Measurements from ENCODE around the gene CDS2.
"Not testable (repeated sequence)": the region's sequence is repeated elsewhere in the genome, so short reads cannot be mapped to it uniquely, and the experiment has no call there.

The CDS2 gene

GRCh38 chr20:5126512-5127203 is at the start of gene CDS2:
Gene CDS2 (plus strand): TSS chr20:5127008. CDS start chr20:5127093, 85 bp downstream.
- DNase-seq (ENCODE audit: low read depth), result peak; percentile 92

- no peak for DNase-seq (ENCODE audit: low read depth)
Observed at GRCh38 chr20:5077761-5078387, 48.9 kb upstream of the CDS2 start.

- no peak for DNase-seq (ENCODE audit: low read depth)
Observed at GRCh38 chr20:5078399-5078958, 48.3 kb upstream of the CDS2 start.

GRCh38 chr20:5080384-5080877 is 46.4 kb upstream of the CDS2 start:
- peak; percentile 58 for DNase-seq (ENCODE audit: low read depth)

GRCh38 chr20:5085380-5085779 is 41.4 kb upstream of the CDS2 start:
- no peak for DNase-seq (ENCODE audit: low read depth)

GRCh38 chr20:5088688-5089087 is 38.1 kb upstream of the CDS2 start:
- no peak for DNase-seq (ENCODE audit: low read depth)

DNA sequence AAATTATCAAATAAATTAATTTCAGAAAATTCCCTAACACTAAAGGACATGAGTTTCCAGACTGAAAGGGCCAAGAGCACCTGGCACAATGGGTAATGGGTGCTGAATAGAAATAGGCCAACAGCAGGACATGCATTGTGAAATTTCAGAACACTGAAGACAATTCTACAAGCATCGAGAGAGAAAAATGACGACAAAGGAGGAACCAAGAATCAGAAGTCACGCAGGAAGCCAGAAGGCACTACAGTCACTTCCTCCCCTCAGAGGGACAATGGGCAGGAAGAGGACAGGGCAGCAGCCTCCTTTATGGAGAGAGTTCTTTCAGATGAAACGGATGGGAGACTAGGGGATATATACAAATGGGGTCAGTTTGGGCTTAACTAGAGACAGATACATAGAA is 36.6 kb upstream of the CDS2 start:
- DNase-seq (ENCODE audit: low read depth), result no peak

DNA sequence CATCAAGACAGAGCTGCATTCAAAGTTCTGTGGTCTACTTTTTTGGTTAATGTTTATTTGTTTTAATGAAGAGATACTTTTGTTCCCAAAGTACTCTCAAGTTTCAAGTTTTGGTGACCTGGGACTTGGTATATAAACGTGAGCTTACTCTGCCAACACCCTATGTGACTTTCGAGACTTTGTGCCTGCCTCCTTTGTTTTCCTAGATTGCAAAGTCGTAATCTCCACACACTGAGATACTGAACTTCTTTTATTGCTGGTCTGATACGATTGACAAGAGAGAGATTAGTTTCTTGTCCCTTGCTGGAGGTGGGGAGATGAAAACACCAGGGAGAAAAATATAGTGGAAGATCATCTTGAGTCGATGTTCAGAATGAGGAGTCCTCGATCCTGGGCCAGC is 34.9 kb upstream of the CDS2 start:
- DNase-seq (ENCODE audit: low read depth), result no peak

DNA sequence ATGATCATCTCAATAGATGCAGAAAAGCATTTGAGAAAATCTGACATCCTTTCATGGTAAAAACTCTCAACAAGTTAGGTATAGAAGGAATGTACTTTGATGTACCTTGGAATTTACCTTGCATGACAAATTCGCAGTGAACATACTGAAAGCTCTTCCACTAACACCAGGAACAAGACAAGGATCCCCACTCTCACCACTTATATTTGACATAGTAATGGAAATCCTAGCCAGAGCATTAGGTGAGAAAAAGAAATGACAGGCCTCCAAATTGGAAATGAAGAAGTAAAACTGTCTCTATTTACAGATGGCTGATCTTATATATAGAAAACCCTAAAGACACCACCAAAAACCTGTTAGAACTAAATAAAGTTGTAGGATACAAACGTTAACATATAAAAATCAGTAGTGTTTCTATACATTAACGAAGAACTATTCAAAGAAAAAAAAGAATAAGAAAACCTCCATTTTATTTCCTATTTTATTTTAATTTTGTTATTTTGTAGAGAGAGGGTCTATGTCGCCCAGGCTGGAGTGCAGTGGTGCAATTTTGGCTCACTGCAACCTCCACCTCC is 34.0 kb upstream of the CDS2 start:
- no peak for DNase-seq (ENCODE audit: low read depth)

GRCh38 chr20:5095454-5095853 is 31.4 kb upstream of the CDS2 start:
- DNase-seq (ENCODE audit: low read depth), result no peak

DNA sequence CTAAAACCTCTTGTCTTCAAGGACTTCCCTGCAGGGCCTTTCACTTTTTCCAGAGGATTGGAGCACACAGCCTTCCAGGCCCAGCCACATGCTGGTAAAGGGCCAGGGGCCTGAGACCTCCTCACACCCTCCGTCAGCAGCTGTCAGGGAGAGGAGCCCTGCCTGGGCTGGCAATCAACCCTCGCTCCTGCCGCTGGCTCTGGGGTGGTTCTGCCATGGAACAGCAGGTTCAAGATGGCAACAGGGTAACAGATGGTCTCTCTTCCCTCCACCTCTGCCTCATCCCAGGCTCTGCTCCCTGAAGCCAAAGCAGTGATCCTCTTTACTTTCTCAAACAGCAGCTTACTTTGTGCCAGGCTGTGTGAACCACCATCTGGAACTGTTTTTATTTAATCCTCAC is 30.9 kb upstream of the CDS2 start:
- no peak for DNase-seq (ENCODE audit: low read depth)

- DNase-seq (ENCODE audit: low read depth), result no peak
Observed at GRCh38 chr20:5096463-5096862, 30.3 kb upstream of the CDS2 start.

DNA sequence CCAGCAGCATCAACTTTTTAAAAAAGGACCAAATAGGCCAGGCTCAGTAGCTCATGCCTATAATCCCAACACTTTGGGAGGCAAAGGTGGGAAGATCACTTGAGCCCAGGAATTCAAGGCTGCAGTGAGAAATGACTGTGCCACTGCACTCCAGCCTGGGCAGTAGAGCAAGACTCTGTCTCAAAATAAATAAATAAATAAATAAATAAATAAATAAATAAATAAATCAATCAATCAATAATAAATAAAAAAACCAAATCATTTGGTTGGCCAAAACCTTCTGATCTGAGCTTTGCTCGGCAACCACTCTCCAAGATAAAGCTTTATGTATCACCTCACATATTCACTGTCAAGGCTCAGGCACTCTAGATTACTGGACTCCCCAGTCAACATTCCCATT is 27.8 kb upstream of the CDS2 start:
- not testable (repeated sequence) for DNase-seq (ENCODE audit: low read depth)

GRCh38 chr20:5099909-5100308 is 26.9 kb upstream of the CDS2 start:
- DNase-seq (ENCODE audit: low read depth), result not testable (repeated sequence)

DNA sequence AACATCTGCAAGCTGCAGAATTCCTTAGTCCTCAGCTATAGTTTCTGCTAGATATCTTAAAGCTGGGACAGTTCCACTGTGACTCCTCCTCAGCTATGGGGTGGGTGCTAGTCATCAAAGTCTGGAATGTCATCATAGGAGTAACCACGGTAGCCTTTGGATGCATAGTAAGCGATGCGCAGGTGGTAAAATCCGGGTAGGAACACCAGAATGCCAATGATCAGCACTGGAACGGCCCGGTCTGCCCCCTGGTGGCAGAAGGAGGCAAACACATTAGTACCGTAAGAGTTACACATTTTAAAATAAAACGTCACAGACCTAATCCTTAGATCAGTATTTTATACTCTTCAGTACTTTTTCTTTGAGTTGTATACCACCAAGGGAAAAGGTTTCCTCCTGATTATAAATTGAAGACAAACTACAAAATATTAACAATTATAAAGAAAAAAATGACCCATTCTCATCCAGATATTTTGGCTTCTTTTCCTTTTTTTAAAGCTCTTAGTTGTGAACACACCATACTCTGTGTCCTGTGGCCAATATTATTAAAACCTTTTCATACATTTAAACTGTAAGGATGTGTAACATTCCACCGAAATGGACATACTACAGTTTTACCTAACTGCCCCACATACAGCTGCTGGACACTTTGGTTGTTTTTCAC is 26.0 kb upstream of the CDS2 start:
- peak; percentile 8 for DNase-seq (ENCODE audit: low read depth)

DNA sequence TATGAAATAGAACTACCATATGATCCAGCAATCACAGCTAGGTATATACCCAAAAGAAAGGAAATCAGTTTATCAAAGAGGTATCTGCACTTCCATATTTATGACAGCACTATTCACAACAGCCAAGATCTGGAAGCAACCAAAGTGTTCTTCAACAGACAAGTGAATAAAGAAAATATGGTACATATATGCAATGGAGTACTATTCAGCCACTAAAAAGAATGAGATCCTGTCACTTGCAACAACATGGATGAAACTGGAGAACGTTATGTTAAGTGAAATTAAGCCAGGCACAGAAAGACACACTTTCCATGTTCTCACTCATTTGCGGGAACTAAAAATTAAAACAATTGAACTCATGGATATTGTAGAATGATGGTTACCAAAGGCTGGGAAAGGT is 22.3 kb upstream of the CDS2 start:
- DNase-seq (ENCODE audit: low read depth), result no peak

GRCh38 chr20:5109276-5109675 is 17.5 kb upstream of the CDS2 start:
- DNase-seq (ENCODE audit: low read depth), result no peak

- DNase-seq (ENCODE audit: low read depth), result no peak
Observed at GRCh38 chr20:5113615-5113986, 13.2 kb upstream of the CDS2 start.

GRCh38 chr20:5114403-5114802 is 12.4 kb upstream of the CDS2 start:
- no peak for DNase-seq (ENCODE audit: low read depth)

DNA sequence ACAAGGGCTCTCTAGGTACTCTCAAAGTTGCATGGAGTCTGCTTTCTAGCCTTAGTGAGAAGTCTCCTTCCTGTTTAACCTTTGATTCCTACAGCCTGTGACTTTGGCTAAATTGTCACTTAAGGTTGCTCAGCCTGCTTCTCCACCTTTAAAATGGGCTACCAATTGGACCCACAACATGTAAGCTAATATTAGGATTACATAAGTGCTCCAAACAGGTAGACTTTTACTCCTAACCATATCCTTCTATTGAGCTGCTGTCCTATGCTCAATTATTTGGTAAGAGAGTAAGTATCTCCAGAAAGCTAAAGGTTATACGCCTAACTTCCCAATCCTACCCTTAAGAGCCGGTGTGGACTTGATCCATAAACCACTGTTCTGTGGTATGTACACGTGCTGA is 9.9 kb upstream of the CDS2 start:
- no peak for DNase-seq (ENCODE audit: low read depth)

DNA sequence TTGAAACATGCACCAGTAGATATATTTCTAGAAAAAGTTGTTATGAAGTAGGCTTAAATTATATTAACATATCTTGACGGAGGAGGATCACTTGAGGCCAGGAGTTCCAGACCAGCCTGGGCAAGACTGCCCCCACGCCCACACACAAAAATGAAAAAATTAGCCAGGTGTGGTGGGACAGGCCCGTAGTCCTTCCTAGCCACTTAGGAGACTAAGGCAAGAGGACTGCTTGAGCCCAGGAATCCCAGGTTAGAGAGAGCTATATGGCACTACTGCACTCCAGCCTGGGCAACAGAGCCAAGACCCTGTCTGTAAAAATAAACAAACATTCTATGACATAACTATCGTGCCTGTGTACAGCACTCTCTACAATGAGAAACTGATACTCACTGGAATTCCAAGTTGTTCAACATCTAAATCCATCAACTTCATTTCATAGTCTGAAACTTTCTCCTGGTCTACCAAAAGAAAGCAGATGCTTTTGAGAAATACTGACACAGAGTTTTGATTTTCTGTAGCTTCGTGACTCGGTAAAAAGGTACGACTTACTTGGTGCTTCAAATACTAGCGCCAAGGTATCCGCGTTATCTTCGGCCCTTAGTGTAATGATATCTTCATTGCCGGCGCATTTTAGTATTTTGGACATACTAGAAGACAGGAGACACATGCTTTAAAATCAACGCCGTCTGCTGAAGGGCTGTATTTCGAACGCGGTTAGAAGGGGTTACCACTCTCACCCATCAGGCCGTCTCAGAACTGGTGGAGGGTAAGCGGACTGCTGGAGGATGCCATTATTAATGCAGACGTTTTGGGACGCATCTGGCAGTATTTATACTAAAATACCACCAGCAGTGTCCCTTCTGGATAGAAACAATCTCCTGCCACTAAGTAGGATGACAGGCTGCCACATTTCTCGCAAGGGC is 8.3 kb upstream of the CDS2 start:
- DNase-seq (ENCODE audit: low read depth), result no peak

DNA sequence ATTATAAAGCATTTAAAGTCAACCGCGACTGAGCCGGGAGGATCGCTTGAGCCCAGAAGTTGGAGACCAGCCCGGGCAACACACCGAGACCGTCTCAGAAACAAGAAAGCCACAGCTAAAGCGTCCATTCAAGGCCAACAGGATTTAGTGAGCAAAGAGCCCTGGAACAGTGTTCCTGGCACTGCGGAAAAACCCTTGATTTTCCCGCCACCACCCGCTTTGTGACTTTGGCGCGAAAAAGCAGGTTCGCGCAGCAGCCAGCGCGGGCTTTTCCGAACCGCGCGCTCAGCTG is 7.7 kb upstream of the CDS2 start:
- no peak for DNase-seq (ENCODE audit: low read depth)
